ENCODE measurements around the gene STRN. TPM values are rescaled to one million over a fixed set of nuclear protein-coding genes. Genes with fewer than 3 reads are reported as not detected.

Gene STRN, protein sequence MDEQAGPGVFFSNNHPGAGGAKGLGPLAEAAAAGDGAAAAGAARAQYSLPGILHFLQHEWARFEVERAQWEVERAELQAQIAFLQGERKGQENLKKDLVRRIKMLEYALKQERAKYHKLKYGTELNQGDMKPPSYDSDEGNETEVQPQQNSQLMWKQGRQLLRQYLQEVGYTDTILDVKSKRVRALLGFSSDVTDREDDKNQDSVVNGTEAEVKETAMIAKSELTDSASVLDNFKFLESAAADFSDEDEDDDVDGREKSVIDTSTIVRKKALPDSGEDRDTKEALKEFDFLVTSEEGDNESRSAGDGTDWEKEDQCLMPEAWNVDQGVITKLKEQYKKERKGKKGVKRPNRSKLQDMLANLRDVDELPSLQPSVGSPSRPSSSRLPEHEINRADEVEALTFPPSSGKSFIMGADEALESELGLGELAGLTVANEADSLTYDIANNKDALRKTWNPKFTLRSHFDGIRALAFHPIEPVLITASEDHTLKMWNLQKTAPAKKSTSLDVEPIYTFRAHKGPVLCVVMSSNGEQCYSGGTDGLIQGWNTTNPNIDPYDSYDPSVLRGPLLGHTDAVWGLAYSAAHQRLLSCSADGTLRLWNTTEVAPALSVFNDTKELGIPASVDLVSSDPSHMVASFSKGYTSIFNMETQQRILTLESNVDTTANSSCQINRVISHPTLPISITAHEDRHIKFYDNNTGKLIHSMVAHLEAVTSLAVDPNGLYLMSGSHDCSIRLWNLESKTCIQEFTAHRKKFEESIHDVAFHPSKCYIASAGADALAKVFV
- 10 to 100 TPM; 27.2 to 35.1 (median 32.5) TPM for total RNA-seq

GRCh38 chr2:36966370-36967235 is at the start of gene STRN:
TSS of gene STRN (minus strand) at chr2:36966536. CDS start at chr2:36966463, 73 bp downstream.
- Histone ChIP-seq H3K27ac (peak within 1 kb of the TSS; percentile 94 to 95), H3K4me3 (peak within 1 kb of the TSS; percentile 76 to 98 (median 90)), H3K9me3 (no peaks in the 10 kb centered on the region), H3K4me1 (peaks cover 0 to 12% of the 10 kb centered on the region in 2 donors), H3K27me3 (no peaks in the 10 kb centered on the region), H3K36me3 (no peaks in the 10 kb centered on the region)
- intact Hi-C loops (cut with DNase I; ENCODE audit: low total_unique reads): no loop called here
- peak in 2 of 3 donors; percentile 56 to 91 for TF ChIP-seq POLR2AphosphoS5 (IDR thresholded peaks at IDR 0.05)
- TF ChIP-seq CTCF (IDR thresholded peaks at IDR 0.05): no peak
- no peak for TF ChIP-seq POLR2A (IDR thresholded peaks at IDR 0.05)
- DNase-seq (ENCODE audit: low spot score in 2 of 2): peak; percentile 93 to 96

- no peak for DNase-seq (ENCODE audit: low spot score in 2 of 2)
- intact Hi-C loops (cut with DNase I; ENCODE audit: low total_unique reads): no loop called here
- no peaks in the 10 kb centered on the region for H3K27me3 ChIP-seq
- H3K4me3 ChIP-seq: no peak overlapping the region
- no peaks in the 10 kb centered on the region for H3K4me1 ChIP-seq
- H3K9me3 ChIP-seq: no peaks in the 10 kb centered on the region
- TF ChIP-seq POLR2AphosphoS5 (IDR thresholded peaks at IDR 0.05) (no peak), CTCF (IDR thresholded peaks at IDR 0.05) (no peak), POLR2A (IDR thresholded peaks at IDR 0.05) (no peak)
- H3K36me3 ChIP-seq: no peaks in the 10 kb centered on the region
- no peak overlapping the region for H3K27ac ChIP-seq
These were observed 46.9 kb upstream of the STRN start for GRCh38 chr2:37013315-37013641.

DNA sequence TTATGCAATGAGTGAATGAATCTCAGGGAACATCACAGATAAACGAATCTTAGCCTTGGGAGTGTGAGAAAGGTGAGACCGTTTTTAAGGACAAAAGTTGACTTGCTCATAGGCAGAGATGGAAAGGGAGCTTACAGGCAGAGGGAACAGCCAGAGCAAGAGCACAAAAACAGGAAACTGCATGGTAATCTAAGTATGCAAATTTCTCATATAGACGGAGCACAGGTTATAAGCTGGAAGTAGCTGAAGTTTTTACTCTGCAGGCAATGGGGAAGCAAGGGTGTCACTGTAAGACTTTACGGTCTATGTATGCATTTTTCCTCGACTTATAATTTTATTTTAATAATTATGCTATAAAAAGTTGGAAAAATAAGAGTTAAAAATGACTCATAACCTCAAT is 44.8 kb upstream of the STRN start:
- no peak for DNase-seq (ENCODE audit: low spot score in 2 of 2)
- Histone ChIP-seq H3K4me1 (no peaks in the 10 kb centered on the region), H3K27me3 (no peaks in the 10 kb centered on the region), H3K9me3 (no peaks in the 10 kb centered on the region), H3K36me3 (no peaks in the 10 kb centered on the region), H3K4me3 (no peak overlapping the region), H3K27ac (no peak overlapping the region)
- TF ChIP-seq POLR2A (IDR thresholded peaks at IDR 0.05) (no peak), CTCF (IDR thresholded peaks at IDR 0.05) (no peak), POLR2AphosphoS5 (IDR thresholded peaks at IDR 0.05) (no peak)
- intact Hi-C loops (cut with DNase I; ENCODE audit: low total_unique reads): no loop called here

GRCh38 chr2:37005118-37005868 is 39.0 kb upstream of the STRN start:
- TF ChIP-seq CTCF (IDR thresholded peaks at IDR 0.05) (peak in 1 of 3 donors; percentile 36), POLR2A (IDR thresholded peaks at IDR 0.05) (no peak)
- H3K4me3 ChIP-seq: no peak overlapping the region
- no peaks in the 10 kb centered on the region for H3K4me1 ChIP-seq
- DNase-seq (ENCODE audit: low spot score in 2 of 2): no peak
- H3K9me3 ChIP-seq: no peaks in the 10 kb centered on the region
- intact Hi-C loops (cut with DNase I; ENCODE audit: low total_unique reads): no loop called here
- no peak overlapping the region for H3K27ac ChIP-seq
- H3K27me3 ChIP-seq: no peaks in the 10 kb centered on the region
- H3K36me3 ChIP-seq: peaks cover 14% of the 10 kb centered on the region

Measured in breast epithelium (tissue), 4 donors.